ENCODE data around the gene MARK2.

MARK2 gene

GRCh38 chr11:63905179-63905578 is 66.3 kb downstream of the MARK2 start:
- TF ChIP-seq CTCF (IDR thresholded peaks at IDR 0.05; ENCODE audit: unreplicated experiment in 3 of 3): no peak
- no peaks in the 10 kb centered on the region for H3K9me3 Mint-ChIP-seq
- H3K36me3 Mint-ChIP-seq (ENCODE audit: low read depth): peaks cover 51% of the 10 kb centered on the region
- no peaks in the 10 kb centered on the region for H3K27me3 Mint-ChIP-seq (ENCODE audit: low read depth)
- peaks cover 26% of the 10 kb centered on the region for H3K4me1 Mint-ChIP-seq
- no peak overlapping the region for H3K27ac Mint-ChIP-seq
- no peak overlapping the region for H3K4me3 Mint-ChIP-seq

GRCh38 chr11:63906087-63906486 is 67.2 kb downstream of the MARK2 start:
- Mint-ChIP-seq H3K36me3 (ENCODE audit: low read depth) (peaks cover 42% of the 10 kb centered on the region), H3K4me1 (peaks cover 28% of the 10 kb centered on the region), H3K9me3 (no peaks in the 10 kb centered on the region), H3K27me3 (ENCODE audit: low read depth) (no peaks in the 10 kb centered on the region), H3K4me3 (no peak overlapping the region), H3K27ac (no peak overlapping the region)
- no peak for TF ChIP-seq CTCF (IDR thresholded peaks at IDR 0.05; ENCODE audit: unreplicated experiment in 3 of 3)

- H3K9me3 Mint-ChIP-seq: no peaks in the 10 kb centered on the region
- H3K27me3 Mint-ChIP-seq (ENCODE audit: low read depth): no peaks in the 10 kb centered on the region
- no peak overlapping the region for H3K4me3 Mint-ChIP-seq
Observed at GRCh38 chr11:63906585-63906984, 67.7 kb downstream of the MARK2 start.

GRCh38 chr11:63907063-63907462 is 68.2 kb downstream of the MARK2 start:
- TF ChIP-seq CTCF (IDR thresholded peaks at IDR 0.05; ENCODE audit: unreplicated experiment in 3 of 3): no peak
- H3K27me3 Mint-ChIP-seq (ENCODE audit: low read depth): no peaks in the 10 kb centered on the region
- peaks cover 32% of the 10 kb centered on the region for H3K36me3 Mint-ChIP-seq (ENCODE audit: low read depth)
- peaks cover 28% of the 10 kb centered on the region for H3K4me1 Mint-ChIP-seq
- no peak overlapping the region for H3K4me3 Mint-ChIP-seq
- H3K9me3 Mint-ChIP-seq: no peaks in the 10 kb centered on the region
- H3K27ac Mint-ChIP-seq: no peak overlapping the region

More at GRCh38 chr11:63906585-63906984, 67.7 kb downstream of the MARK2 start:
- Mint-ChIP-seq H3K27ac (no peak overlapping the region), H3K36me3 (ENCODE audit: low read depth) (peaks cover 37% of the 10 kb centered on the region), H3K4me1 (peaks cover 28% of the 10 kb centered on the region)
- TF ChIP-seq CTCF (IDR thresholded peaks at IDR 0.05; ENCODE audit: unreplicated experiment in 3 of 3): peak in 1 of 3 experiments; percentile 16

- Mint-ChIP-seq H3K36me3 (ENCODE audit: low read depth) (peaks cover 29% of the 10 kb centered on the region), H3K27ac (peak overlapping the region in 1 of 3 experiments; percentile 45), H3K4me3 (peak overlapping the region in 1 of 3 experiments; percentile 13), H3K9me3 (no peaks in the 10 kb centered on the region), H3K27me3 (ENCODE audit: low read depth) (no peaks in the 10 kb centered on the region), H3K4me1 (peaks cover 34% of the 10 kb centered on the region)
- TF ChIP-seq CTCF (IDR thresholded peaks at IDR 0.05; ENCODE audit: unreplicated experiment in 3 of 3): no peak
Observed at GRCh38 chr11:63907808-63908530, 69.1 kb downstream of the MARK2 start.

All from nephron (organoid).